Measurements from ENCODE around the gene ARAP3.

- TF ChIP-seq CTCF (IDR thresholded peaks at IDR 0.05), result no peak
- no peak for TF ChIP-seq POLR2A (IDR thresholded peaks at IDR 0.05)
Measured at GRCh38 chr5:141686648-141687416, 4.8 kb upstream of the ARAP3 start.

Data from body of pancreas (tissue), 4 donors.